ENCODE results near the gene HBG1.

HBG1 gene

DNA sequence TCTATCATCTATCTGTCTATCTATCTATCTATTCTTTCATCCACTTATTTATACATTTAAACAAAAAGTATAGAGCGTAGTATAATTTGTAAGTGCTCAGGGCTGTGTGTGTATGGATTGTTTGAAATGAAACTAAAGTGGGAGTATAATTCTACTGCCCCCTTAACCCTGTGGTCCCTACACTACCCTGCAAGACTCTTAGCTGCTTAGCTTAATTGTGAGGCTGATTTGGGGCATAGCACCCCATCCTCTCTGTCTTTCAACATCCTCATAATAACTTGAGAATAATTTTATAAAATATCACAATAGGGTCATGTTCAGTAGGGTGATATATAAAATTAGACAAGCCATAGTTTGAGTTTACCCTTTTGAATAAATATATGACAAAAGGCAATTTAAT is 40.4 kb upstream of the HBG1 start:
- no peak overlapping the region for H3K4me3 ChIP-seq (ENCODE audit: low read depth, low read length)
- DNase-seq (ENCODE audit: low read depth): no peak
- TF ChIP-seq, protein P1, sequence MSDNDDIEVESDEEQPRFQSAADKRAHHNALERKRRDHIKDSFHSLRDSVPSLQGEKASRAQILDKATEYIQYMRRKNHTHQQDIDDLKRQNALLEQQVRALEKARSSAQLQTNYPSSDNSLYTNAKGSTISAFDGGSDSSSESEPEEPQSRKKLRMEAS (IDR thresholded peaks at IDR 0.05; ENCODE audit: low read depth, low read length): no peak
- TF ChIP-seq MYC (IDR thresholded peaks at IDR 0.05; ENCODE audit: low read depth, low read length): no peak
- TF ChIP-seq POLR2A (IDR thresholded peaks at IDR 0.05; ENCODE audit: extremely low read depth, insufficient read length): no peak
- TF ChIP-seq, protein P2, sequence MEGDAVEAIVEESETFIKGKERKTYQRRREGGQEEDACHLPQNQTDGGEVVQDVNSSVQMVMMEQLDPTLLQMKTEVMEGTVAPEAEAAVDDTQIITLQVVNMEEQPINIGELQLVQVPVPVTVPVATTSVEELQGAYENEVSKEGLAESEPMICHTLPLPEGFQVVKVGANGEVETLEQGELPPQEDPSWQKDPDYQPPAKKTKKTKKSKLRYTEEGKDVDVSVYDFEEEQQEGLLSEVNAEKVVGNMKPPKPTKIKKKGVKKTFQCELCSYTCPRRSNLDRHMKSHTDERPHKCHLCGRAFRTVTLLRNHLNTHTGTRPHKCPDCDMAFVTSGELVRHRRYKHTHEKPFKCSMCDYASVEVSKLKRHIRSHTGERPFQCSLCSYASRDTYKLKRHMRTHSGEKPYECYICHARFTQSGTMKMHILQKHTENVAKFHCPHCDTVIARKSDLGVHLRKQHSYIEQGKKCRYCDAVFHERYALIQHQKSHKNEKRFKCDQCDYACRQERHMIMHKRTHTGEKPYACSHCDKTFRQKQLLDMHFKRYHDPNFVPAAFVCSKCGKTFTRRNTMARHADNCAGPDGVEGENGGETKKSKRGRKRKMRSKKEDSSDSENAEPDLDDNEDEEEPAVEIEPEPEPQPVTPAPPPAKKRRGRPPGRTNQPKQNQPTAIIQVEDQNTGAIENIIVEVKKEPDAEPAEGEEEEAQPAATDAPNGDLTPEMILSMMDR (IDR thresholded peaks at IDR 0.05; ENCODE audit: low read depth, low read length): no peak

DNA sequence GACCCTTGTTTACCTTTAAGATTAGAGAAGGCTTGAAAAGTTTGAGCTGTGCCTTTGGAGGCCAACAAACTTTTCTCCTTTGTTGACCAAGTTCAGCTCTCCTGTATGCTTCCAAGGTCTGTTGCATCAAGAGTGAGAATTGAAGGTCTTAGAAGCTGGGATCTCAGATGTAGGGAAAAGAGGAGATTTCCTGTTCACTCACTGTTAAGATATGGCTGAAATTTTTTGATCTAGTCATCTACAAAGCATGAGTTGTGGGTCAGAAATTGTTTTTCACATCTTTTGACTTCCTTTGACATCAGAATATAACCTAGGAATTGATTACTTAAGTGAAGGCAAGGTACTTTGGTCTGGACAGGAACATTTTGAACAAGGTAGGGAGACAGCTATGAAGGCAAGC is 40.0 kb upstream of the HBG1 start:
- H3K4me3 ChIP-seq (ENCODE audit: low read depth, low read length): no peak overlapping the region
- no peak for DNase-seq (ENCODE audit: low read depth)
- TF ChIP-seq, protein P1 (IDR thresholded peaks at IDR 0.05; ENCODE audit: low read depth, low read length): no peak
- TF ChIP-seq MYC (IDR thresholded peaks at IDR 0.05; ENCODE audit: low read depth, low read length) (no peak), POLR2A (IDR thresholded peaks at IDR 0.05; ENCODE audit: extremely low read depth, insufficient read length) (no peak)
- TF ChIP-seq, protein P2 (IDR thresholded peaks at IDR 0.05; ENCODE audit: low read depth, low read length): no peak

DNA sequence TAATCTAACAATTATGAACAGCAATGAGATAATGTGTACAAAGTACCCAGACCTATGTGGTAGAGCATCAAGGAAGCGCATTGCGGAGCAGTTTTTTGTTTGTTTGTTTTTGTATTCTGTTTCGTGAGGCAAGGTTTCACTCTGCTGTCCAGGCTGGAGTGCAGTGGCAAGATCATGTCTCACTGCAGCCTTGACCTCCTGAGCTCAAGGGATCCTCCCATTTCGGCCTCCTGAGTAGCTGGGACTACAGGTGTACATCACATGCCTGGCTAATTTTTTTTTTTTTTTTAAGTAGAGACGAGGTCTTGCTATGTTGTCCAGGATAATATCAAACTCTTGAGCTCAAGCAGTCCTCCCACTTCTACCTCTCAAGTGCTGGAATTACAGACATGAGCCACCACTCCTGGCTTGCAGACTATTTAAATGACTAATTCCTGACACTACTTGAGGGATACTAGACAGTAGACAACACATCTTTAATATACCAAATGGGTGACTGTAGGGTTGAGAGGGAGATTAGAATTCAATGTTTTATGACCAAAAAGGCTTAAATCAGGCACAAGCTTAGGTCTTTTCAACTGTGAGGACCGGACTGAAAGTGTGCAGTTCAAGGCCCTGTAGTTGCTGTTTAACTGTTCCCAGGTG is 39.4 kb upstream of the HBG1 start:
- TF ChIP-seq, protein P1 (IDR thresholded peaks at IDR 0.05; ENCODE audit: low read depth, low read length): no peak
- TF ChIP-seq, protein P2 (IDR thresholded peaks at IDR 0.05; ENCODE audit: low read depth, low read length): no peak
- no peak for TF ChIP-seq MYC (IDR thresholded peaks at IDR 0.05; ENCODE audit: low read depth, low read length)
- TF ChIP-seq POLR2A (IDR thresholded peaks at IDR 0.05; ENCODE audit: extremely low read depth, insufficient read length): no peak
- no peak for DNase-seq (ENCODE audit: low read depth)
- no peak overlapping the region for H3K4me3 ChIP-seq (ENCODE audit: low read depth, low read length)

DNA sequence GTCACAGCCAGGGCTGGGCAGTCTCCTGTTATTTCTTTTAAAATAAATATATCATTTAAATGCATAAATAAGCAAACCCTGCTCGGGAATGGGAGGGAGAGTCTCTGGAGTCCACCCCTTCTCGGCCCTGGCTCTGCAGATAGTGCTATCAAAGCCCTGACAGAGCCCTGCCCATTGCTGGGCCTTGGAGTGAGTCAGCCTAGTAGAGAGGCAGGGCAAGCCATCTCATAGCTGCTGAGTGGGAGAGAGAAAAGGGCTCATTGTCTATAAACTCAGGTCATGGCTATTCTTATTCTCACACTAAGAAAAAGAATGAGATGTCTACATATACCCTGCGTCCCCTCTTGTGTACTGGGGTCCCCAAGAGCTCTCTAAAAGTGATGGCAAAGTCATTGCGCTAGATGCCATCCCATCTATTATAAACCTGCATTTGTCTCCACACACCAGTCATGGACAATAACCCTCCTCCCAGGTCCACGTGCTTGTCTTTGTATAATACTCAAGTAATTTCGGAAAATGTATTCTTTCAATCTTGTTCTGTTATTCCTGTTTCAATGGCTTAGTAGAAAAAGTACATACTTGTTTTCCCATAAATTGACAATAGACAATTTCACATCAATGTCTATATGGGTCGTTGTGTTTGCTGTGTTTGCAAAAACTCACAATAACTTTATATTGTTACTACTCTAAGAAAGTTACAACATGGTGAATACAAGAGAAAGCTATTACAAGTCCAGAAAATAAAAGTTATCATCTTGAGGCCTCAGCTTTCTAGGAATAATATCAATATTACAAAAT is 38.6 kb upstream of the HBG1 start:
- H3K4me3 ChIP-seq (ENCODE audit: low read depth, low read length): no peak overlapping the region
- TF ChIP-seq MYC (IDR thresholded peaks at IDR 0.05; ENCODE audit: low read depth, low read length) (no peak), POLR2A (IDR thresholded peaks at IDR 0.05; ENCODE audit: extremely low read depth, insufficient read length) (no peak)
- TF ChIP-seq, protein P2 (IDR thresholded peaks at IDR 0.05; ENCODE audit: low read depth, low read length): no peak
- TF ChIP-seq, protein P1 (IDR thresholded peaks at IDR 0.05; ENCODE audit: low read depth, low read length): no peak
- DNase-seq (ENCODE audit: low read depth): no peak

DNA sequence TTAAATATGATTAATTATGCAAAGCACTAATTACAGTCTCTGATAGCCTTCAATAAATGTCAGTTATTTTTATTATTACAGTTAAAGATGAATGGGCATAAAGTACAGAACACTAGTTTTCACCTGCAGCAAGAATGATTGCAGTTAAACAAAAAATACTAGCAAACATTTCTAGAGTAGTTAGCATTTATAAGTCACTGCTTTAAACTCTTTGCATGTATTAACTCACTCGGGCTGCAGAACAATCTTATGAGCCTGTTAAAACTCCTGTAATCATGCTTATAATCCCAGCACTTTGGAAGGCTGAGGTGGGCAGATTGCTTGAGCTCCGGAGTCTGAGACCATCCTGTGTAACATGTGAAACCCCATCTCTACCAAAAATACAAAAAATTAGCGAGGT is 37.2 kb upstream of the HBG1 start:
- H3K4me3 ChIP-seq (ENCODE audit: low read depth, low read length): no peak overlapping the region
- DNase-seq (ENCODE audit: low read depth): no peak
- TF ChIP-seq, protein P2 (IDR thresholded peaks at IDR 0.05; ENCODE audit: low read depth, low read length): no peak
- TF ChIP-seq POLR2A (IDR thresholded peaks at IDR 0.05; ENCODE audit: extremely low read depth, insufficient read length) (no peak), MYC (IDR thresholded peaks at IDR 0.05; ENCODE audit: low read depth, low read length) (no peak)
- TF ChIP-seq, protein P1 (IDR thresholded peaks at IDR 0.05; ENCODE audit: low read depth, low read length): no peak
